Fibroblast of villous mesenchyme (primary cell): Measurements from ENCODE around the gene SUPT4H1. TPM values are rescaled to one million over a fixed set of nuclear protein-coding genes. Genes with fewer than 3 reads are reported as not detected.

Experiments
- DNase-seq: peaks from one replicate; pipeline ENCODE4 v3.0.0-alpha.2; 2010; ENCODE audit warnings: low read depth
- H3K4me3 ChIP-seq: 2 replicates; pipeline ENCODE4 v1.5.1; 2011; ENCODE audit warnings: low read depth, mild to moderate bottlenecking, low read length
- CTCF ChIP-seq: IDR thresholded peaks from 2 replicates; pipeline ENCODE4 v1.5.1; 2012; ENCODE audit warnings: low read depth, mild to moderate bottlenecking, low read length; ENCODE audit not compliant: insufficient read depth
- total RNA-seq: library from RNA; depleted of rRNA; stranded (reverse); fragments of >200 nt; gene quantifications from 2 replicates; pipeline ENCODE4 v1.2.3, GENCODE V29; 2012

SUPT4H1 gene
- total RNA-seq, 1 donor, result 34.5 TPM

- H3K4me3 ChIP-seq, result no peak overlapping the region
- no peak for TF ChIP-seq CTCF
- DNase-seq, result no peak
Observed at GRCh38 chr17:58335061-58335731, 16.8 kb downstream of the SUPT4H1 start.

DNA sequence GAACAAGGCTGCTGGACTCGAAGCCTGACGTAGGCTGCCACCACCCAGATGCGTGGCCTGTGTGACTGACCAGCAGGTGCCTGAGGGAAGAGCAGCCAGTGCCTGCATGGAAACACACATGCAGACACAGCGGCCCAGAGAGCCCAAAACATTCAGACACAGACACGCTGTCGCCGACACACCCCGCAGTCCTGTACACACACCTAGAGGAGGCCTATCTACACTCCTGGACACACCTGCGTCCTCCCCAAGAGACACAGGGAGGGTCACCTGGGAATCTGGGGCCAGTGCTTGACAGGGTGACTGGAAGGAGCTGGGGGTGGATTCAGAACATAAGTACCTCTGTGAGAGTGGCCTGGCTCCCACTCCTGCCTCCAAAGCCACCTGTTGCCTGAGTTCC lies 17.3 kb downstream of the SUPT4H1 start:
- H3K4me3 ChIP-seq, result no peak overlapping the region
- TF ChIP-seq CTCF, result no peak
- no peak for DNase-seq

GRCh38 chr17:58334256-58334655 lies 17.7 kb downstream of the SUPT4H1 start:
- no peak overlapping the region for H3K4me3 ChIP-seq
- no peak for TF ChIP-seq CTCF
- no peak for DNase-seq

DNA sequence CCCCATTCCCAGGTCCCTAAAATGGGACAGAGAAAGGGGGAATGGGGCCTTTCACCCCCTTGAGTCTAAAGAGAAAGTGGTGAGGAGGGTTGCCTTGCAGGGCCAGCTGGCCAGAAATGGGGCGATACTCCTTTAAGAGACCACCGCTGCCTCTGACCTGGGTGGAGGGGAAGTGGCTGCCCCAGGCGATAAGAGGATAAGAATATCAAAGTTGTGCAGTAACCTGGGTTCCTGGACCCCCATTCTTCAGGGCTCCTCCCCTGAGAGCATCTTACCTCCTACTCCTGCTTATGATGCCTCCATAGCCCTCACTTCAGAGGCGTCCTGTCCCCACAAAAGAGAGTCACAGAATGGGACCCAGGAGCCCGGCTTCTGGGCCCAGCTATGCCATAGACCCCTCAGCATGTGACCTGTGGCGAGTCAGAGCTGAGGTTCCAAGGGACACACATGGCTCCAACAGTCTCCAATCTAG lies 18.2 kb downstream of the SUPT4H1 start:
- no peak overlapping the region for H3K4me3 ChIP-seq
- DNase-seq, result no peak
- TF ChIP-seq CTCF, result no peak

GRCh38 chr17:58332778-58333735 lies 18.9 kb downstream of the SUPT4H1 start:
- no peak for TF ChIP-seq CTCF
- DNase-seq, result no peak
- H3K4me3 ChIP-seq, result no peak overlapping the region

DNA sequence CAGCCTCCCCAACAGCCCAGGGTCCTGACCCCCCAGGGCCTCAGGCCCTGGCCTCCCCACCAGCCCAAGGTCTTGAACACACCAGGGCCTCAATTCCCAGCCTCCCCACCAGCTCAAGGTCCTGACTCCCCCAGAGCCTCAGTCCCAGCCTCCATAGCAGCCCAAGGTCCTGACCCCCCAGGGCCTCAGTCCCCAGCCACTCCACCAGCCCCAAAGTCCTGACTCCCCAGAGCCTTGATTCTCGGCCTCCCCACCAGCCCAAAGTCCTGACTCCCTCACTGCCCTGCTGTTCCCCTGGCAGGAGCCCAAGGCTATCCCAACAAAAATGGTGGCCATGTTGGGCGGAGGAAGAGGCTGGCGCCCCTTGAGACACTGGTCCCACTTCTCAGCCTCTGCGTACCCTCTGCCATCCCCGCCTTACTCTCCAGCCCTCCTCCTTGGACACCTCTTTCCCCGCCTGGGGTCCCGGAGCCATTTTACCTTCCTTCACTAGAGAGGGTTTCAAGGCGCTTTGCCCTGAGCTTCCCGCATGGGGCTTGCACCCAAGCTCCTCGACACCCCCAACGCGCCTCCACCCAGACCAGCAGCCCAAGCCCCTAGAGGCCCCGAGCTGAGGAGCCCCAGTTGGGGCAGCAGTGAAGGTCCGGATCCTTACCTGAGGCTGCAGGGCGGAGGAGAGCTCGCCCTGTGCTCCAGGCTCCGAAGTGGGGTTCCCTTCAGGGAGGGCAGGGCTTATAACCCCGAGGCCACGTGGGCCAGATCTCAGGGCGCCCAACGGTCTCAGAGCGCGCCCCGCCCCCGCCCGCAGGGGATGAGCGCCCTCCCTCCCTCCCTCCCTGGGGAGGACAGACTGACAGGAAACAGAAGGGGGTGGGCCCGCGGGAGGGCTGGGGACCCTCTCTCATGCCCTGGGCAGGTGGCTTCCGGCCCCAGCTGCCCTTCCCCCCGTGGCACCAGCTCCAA lies 19.9 kb downstream of the SUPT4H1 start:
- no peak for TF ChIP-seq CTCF
- DNase-seq, result no peak

More for the DNA sequence above, 19.9 kb downstream of the SUPT4H1 start:
- no peak overlapping the region for H3K4me3 ChIP-seq
